Right forelimb (tissue), 1 donor: ENCODE measurements around the gene ADGRL2.

ENCODE experiments used
- DNase-seq: peaks from one replicate; pipeline ENCODE4 v3.0.0-alpha.2; 2018

ADGRL2 gene

DNA sequence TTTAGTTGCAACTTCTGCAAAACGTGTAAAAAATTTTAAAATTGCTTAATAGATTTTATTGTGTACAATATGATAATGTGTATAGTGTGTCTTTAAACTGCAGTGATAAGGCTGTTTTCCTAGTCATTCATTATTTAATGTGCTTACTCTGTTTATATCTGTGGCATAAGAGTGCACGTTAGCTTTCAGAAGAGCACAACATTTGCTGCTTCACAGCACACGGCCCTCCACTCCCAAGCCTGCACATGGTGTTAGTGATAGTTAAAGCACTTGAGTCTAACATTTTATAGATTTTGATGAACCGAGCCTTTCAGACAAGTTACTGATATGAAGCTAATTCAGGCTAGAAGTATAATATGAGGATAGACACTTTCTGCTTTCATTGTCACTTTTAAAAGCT is 120.6 kb downstream of the ADGRL2 start:
- DNase-seq, result no peak

GRCh38 chr1:81921851-81922462 is 121.2 kb downstream of the ADGRL2 start:
- no peak for DNase-seq

DNA sequence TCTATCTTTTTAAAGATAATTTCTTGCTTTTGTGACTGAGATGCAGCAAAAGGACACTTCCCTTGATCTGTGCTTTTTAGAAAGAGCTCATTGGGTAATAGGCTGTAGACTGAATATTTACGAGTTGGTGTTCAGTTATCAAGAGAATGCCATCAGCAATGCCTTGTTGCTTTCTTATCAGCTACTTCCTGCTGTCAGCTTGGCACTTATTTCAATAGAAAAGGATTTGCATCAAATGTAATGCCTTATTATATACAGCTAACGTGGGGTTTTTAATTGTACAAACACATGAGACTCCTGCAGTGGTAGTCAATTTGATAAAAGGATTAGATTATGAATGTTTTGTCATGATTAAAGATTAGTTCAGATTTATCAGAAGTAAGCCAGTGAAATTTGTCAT is 122.2 kb downstream of the ADGRL2 start:
- DNase-seq, result no peak

- no peak for DNase-seq
Measured at GRCh38 chr1:81929106-81929505, 128.4 kb downstream of the ADGRL2 start.

- DNase-seq, result no peak
Measured at GRCh38 chr1:81936853-81937252, 136.1 kb downstream of the ADGRL2 start.

DNA sequence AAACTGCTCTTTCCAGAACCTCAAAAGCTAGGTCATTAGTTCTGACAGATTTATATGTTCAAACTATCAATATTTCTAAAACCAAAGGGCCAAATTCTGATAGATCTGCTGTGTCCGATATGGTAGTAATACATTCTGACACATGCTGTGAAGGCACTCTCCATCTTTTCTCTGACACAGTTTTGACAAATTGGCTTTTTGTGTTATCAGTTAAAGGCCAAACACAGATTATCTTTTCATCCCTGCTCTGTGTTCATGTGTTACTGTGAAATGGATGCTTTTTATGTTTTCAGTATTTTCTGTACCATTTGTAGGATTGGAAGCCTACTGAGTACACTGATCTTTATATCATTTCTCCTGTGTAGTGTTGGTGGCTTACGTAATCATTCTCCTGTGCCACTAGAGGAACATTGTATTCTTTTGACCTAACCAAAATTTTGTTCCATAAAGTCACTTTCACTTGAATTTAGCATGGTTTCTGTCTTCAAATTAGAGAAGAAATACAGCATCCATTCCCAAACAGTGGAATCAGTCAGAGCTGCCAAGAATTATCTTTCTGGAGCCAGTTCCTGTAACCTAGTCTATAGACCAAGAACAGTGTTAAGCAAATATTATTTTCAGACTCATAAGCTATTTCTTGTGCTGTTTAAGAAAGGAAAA is 137.2 kb downstream of the ADGRL2 start:
- DNase-seq, result no peak

DNA sequence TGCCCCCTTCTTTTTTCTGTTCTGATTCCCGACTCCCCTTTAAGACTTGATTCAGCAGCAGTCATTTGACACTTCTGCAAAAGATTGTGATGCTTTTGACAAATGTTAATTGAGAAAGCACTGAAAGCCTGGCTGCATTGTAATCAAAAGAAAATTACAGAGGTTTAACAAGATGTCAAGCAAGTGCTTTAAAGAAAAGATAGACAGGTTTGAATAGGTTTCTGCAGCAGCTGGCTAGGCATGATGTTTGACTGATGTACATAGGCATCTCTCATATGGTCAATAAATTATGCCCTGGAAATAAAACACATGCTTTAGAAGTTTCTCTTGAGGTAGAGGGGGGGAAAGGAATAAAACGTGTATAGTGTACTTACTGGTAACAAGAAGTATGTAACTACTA is 147.8 kb downstream of the ADGRL2 start:
- DNase-seq, result no peak

DNA sequence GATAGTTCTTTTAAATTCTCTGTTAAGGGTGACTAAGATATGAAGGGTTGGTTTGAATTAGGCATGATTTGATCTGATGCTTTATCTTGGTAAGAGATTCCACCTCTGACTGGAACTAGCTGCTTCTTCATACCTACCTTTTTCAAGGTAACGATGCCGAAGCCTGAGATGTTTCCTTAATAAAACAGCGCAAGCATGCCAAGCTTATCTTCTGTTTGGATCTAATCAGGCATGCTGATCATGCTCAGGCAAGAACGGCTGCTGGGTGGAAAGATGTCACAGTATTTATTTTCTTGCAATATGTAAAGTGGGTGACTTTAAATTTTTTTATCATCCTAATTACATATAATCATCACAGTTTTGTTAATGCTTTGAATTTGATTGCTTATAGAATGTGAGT is 148.7 kb downstream of the ADGRL2 start:
- no peak for DNase-seq

DNA sequence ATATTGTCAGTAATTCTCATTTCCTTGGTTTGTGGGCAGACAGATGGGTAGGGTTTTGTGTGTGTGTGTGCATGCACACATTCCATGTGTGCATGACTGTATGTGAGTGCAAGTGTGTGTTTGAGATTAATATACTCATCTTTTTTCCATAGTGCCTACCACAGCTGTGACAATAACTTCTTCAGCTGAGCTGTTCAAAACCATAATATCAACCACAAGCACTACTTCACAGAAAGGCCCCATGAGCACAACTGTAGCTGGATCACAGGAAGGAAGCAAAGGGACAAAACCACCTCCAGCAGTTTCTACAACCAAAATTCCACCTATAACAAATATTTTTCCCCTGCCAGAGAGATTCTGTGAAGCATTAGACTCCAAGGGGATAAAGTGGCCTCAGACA is 149.3 kb downstream of the ADGRL2 start:
- no peak for DNase-seq

GRCh38 chr1:81950591-81951244 is 150.0 kb downstream of the ADGRL2 start:
- no peak for DNase-seq

GRCh38 chr1:81954534-81955020 is 153.8 kb downstream of the ADGRL2 start:
- no peak for DNase-seq

- no peak for DNase-seq
Measured at GRCh38 chr1:81967951-81968350, 167.2 kb downstream of the ADGRL2 start.

DNA sequence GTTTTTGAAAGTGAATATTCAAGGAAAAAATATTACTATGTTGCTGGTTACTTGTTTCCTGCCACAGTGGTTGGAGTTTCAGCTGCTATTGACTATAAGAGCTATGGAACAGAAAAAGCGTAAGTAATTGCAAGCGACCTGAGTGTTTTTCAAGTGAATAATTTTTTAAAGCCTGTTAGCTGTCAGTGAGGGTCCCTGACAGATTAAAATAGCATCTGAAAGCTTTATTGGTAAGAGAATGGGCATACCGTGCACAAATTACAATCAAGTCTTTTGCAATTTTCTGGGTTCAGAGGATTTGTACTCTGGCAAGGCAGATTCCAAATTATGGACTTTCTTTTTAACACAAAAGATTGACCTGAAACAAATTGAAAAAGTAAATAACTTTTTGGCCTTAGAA is 169.7 kb downstream of the ADGRL2 start:
- DNase-seq, result no peak

GRCh38 chr1:81974222-81974841 is 173.6 kb downstream of the ADGRL2 start:
- DNase-seq, result no peak

DNA sequence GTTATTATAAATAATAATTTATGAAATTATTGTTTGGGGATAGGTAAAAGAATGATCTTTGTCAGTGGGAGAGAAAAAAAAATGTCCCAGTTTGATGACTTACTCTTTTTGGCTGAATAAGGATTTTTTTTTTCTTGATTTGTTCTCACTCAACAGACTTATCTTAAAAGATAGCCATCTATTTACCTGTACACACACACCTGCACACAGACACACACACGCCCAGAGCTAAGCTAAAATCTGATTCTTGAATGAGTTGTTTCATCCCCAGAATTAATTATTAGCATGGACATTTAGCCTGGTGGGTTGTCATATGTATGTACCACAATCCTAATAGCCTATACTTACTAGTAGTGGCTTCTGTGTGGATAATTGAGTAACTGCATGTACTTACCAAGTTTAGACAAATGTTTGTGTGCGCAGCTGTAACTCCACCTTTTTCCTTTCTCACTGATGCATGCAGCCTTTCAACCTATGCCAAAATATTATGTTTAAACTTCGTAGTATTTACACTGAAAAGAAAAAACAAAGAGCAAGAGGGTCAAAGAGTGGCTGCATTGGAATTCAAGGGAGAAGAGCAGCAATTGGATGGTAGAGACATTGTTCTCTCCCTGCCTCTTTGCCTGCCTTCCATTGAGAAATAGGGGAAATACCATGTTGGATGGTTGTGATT is 174.3 kb downstream of the ADGRL2 start:
- no peak for DNase-seq

- DNase-seq, result no peak
Measured at GRCh38 chr1:81976539-81976938, 175.8 kb downstream of the ADGRL2 start.

- no peak for DNase-seq
Measured at GRCh38 chr1:81978945-81979344, 178.2 kb downstream of the ADGRL2 start.

DNA sequence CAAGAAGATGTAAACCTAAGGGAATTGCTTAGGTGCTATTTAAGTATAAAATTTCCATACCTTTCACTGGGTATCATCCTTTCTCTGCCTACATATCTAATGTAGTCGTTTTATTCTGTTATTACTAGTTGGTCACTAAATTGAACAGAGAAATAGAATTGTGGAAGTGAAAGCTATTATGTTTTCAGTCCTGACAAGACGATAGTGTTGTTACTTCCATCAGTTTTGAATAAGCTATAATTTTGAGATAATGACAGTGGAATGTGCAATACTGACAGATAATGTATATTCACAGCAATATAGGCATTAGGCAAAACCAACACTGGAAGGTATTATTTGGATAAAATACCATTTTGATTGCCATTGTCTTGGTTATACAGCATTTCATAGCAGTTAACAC is 181.8 kb downstream of the ADGRL2 start:
- no peak for DNase-seq

DNA sequence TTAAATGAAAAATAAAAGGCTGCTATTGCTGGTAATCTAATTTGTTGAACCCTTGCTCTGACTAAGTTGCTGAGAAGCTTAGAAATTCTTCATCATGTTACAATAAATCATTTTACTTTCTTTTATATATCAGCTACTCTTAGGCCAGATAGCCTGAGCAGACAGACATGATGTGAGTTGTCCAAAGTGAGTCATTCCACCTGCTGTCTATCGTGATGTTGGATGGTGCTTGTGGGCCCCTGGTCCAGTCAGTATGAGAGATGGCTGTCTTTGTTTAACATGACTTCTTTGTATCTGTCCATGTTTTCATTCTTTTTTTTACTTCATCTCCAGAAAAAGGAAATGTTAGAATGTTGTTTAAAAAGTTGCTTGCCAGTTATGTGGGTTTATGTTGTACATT is 188.8 kb downstream of the ADGRL2 start:
- DNase-seq, result no peak

DNA sequence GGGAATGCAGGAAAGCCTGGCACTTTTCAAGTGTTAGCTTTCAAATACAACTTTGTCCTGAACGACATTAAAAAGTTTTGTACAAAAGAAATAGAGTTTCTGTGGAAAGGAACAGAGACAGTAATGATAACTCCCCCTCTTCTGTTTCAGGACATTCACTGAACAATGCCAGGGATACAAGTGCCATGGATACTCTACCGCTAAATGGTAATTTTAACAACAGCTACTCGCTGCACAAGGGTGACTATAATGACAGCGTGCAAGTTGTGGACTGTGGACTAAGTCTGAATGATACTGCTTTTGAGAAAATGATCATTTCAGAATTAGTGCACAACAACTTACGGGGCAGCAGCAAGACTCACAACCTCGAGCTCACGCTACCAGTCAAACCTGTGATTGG is 189.5 kb downstream of the ADGRL2 start:
- no peak for DNase-seq

- DNase-seq, result no peak
Measured at GRCh38 chr1:81998165-81998564, 197.4 kb downstream of the ADGRL2 start.

DNA sequence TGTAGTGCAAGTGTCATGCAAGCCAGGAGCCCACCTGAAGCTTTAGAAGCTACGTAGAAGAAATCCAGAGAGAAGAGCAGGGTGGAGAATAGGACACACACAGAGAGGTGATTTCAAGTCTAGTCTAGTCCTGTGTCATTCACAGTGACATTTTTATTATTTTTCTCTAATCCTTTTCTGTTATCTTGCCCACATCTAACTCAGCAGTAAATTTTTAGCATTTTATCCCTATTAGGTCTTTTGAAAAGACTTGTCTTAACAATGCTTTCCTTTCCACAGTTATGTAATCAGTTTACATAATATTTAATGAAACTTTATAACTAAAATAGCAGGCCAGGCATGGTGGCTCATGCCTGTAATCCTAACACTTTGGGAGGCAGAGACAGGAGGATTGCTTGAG is 198.6 kb downstream of the ADGRL2 start:
- DNase-seq, result no peak

GRCh38 chr1:82000221-82000620 is 199.5 kb downstream of the ADGRL2 start:
- no peak for DNase-seq
